Epithelial cell of prostate (primary cell): ENCODE results near the gene STX4.
A peak's percentile ranks its signal among the peaks of the same experiment; 100 is the strongest.

Experiments
- DNase-seq: peaks from one replicate; pipeline ENCODE4 v3.0.0-alpha.2; 2011; ENCODE audit warnings: low read depth, low spot score
- H3K27ac ChIP-seq: fragments of 450-650 bp; 2 replicates; pipeline ENCODE4 v1.5.1; 2017; ENCODE audit warnings: mild to moderate bottlenecking

The STX4 gene

GRCh38 chr16:31032736-31033708 lies at the start of gene STX4:
Gene STX4 (plus strand): TSS chr16:31033558. CDS start chr16:31033806, 248 bp downstream.
- DNase-seq, result peak; percentile 70
- H3K27ac ChIP-seq, result peak within 1 kb of the TSS; percentile 72

GRCh38 chr16:30983898-30984610 lies 49.3 kb upstream of the STX4 start:
- H3K27ac ChIP-seq, result no peak overlapping the region
- no peak for DNase-seq

DNA sequence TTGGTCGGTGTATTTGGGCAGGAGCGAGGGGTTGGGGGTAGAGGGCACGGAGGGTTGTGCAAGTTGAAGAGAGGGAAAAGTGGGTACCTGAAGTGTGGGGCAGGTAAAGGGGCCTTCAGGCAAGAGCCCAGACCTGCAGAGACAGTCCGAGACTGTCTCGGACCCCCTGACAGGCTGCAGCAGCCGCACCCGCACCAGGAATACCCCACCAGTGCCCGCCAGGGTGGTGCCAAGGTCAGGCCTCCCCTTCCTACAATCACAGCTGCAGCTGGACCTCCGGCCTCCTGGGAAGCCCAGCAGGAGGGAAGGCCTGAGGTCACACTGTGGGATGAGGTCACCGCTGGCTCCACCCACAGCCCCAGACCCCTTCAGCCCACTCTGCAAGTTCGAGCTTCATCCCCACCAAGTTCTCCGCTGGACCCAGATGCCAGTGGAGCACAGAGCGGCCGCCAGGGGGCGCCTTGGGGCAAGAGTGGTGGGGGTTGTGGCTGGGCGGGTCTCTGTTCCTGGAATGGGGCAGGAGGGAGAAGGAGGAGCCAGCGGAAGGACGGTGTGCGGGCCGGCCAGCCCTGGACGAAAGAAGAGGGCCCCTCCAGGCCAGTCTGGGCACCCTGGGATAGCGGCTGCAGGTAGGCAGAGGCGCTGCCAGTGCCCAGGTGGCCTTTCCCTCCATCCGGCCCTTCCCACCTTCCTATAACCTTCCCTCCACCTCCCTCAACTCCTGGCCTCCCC lies 48.5 kb upstream of the STX4 start, which contains the start of gene HSD3B7:
TSS of gene HSD3B7 (plus strand) at position 539 of the 732 bp plus-strand sequence. CDS start 452 bp downstream, outside the sequence.
- H3K27ac ChIP-seq, result no peak within 1 kb of the TSS
- DNase-seq, result no peak

DNA sequence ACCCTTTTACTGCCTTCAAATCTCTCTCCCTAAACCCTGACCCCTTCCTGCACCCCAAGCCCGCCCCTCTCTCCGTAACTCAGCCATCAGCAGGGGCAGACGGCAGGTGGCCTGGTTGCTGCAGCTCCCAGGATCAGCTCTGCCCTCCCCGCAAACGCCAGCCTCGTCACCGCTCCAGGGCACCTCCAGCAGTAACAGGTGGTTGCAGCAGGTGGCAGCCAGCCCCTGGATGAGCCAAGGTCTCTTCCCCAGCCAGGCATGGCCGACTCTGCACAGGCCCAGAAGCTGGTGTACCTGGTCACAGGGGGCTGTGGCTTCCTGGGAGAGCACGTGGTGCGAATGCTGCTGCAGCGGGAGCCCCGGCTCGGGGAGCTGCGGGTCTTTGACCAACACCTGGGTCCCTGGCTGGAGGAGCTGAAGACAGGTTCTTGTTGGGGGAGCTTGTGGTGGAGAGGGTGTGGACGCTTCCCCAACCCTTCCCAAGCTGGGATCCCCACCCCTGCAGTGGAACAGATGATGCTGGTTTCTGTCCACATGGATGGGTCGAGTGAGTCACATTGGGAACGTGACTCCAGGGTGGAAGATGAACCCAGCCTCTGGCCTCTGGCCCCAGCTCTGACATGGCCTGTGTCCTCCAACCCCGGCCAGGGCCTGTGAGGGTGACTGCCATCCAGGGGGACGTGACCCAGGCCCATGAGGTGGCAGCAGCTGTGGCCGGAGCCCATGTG lies 47.8 kb upstream of the STX4 start:
- no peak for DNase-seq
- no peak overlapping the region for H3K27ac ChIP-seq

- no peak overlapping the region for H3K27ac ChIP-seq
- DNase-seq, result no peak
These were observed 47.0 kb upstream of the STX4 start for GRCh38 chr16:30986129-30986991.

DNA sequence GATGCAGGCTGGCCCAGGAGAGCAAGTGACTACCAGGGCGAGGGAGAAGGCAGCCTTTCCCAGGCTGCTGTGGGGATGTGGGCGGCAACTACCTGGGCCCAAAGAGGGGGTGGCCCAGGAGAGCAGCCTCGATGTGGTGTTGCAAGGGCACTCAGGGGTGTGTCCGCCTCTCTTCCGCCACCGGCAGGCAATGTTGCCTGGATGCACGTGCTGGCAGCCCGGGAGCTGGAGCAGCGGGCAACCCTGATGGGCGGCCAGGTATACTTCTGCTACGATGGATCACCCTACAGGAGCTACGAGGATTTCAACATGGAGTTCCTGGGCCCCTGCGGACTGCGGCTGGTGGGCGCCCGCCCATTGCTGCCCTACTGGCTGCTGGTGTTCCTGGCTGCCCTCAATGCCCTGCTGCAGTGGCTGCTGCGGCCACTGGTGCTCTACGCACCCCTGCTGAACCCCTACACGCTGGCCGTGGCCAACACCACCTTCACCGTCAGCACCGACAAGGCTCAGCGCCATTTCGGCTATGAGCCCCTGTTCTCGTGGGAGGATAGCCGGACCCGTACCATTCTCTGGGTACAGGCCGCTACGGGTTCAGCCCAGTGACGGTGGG lies 45.7 kb upstream of the STX4 start:
- H3K27ac ChIP-seq, result no peak overlapping the region
- no peak for DNase-seq

- H3K27ac ChIP-seq, result no peak overlapping the region
- DNase-seq, result no peak
These were observed 43.8 kb upstream of the STX4 start for GRCh38 chr16:30989469-30990047.

DNA sequence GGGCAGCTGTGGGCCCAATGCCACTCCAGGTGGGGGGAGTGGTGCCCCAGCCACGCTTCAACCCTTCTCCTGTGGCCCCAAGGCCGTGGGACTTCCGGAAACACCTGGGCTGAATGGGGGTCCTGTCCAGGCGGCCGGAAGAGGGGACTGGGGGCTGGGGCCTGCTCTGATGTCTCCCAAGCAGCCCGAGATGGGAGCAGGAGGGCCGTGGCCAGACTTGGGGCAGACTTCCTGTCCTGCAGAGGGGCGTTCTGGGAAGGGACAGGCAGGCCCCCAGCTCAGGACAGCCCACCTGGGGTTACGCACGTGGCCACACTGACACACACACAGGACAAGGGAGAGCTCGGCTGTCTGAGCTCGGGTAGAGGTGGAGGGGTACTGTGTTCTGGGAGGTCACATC lies 43.3 kb upstream of the STX4 start:
- DNase-seq, result no peak
- H3K27ac ChIP-seq, result no peak overlapping the region

GRCh38 chr16:30991052-30991451 lies 42.3 kb upstream of the STX4 start:
- DNase-seq, result no peak
- H3K27ac ChIP-seq, result no peak overlapping the region

- no peak overlapping the region for H3K27ac ChIP-seq
- DNase-seq, result no peak
These were observed 41.0 kb upstream of the STX4 start for GRCh38 chr16:30992276-30992780.

- no peak overlapping the region for H3K27ac ChIP-seq
- DNase-seq, result no peak
These were observed 40.2 kb upstream of the STX4 start for GRCh38 chr16:30992931-30993816.

- H3K27ac ChIP-seq, result peak overlapping the region; percentile 82
- no peak for DNase-seq
These were observed 37.4 kb upstream of the STX4 start for GRCh38 chr16:30995927-30996323.

DNA sequence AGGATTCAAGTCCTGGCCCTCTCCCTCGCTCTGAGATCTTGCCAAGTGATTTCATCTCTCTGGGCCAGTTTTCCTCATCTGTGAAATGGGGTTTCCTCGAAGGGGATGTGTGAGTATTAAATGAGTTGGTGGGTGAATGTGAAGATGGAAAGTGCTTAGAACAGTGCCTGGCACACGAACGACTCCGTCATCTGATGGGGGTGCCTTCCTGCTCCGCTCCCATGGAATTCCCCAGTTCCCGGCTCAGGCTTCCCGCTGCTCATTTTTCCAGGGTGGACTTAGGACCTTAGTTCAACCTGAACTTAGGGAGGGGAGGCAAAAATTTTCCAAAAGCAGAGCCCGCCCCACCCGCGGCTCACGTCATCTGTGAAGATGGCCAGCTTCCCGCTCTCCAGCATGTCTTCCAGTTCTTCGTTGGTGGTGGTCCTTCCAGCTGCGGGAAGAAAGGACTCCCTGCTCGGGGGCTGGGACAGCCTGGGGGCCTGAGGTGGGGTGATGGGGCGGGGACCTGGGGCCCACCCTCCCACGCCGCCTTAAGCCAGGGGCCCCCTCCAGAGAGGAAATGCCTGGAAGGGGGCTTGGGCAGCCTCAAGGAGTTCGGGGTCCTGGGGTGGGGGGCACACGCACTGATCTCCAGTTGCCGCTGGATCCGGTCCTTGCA lies 36.9 kb upstream of the STX4 start:
- no peak for DNase-seq
- H3K27ac ChIP-seq, result peak overlapping the region; percentile 82

DNA sequence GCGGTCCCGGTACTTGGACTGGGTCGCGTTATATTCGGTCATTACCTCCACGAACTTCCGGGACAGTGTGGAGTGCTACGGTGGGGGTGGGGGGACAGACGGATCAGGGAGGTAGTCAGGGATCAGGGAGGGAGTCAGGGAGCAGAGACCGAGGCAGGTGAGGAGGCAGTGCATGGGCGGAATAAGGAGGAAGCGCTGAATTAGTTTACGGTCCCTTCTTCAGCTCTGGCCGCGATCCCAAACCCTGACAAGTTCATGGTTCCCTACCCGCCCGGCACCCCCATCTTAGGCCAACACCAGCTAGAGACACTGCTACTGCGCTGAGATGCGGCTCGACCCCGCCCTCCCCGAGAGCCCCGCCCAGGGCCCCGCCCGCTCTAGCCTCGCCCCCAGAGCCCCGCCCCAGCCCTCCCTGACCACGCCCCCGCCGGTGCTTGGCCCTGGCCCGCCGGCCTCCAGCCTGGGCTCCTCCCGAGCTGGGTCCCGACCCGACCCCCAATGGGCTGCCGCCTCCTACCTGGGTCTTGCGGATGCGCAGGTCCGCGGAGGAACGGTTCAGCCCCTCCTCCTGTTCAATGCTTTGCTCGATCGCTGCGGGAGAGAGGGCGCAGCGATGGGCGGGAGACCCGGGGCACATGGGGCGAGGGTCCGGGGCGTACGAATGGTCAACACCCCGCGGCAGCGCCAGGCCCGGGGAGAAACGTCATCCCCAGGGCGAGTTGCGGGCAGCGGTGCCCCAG lies 36.2 kb upstream of the STX4 start:
- DNase-seq, result no peak
- peak overlapping the region; percentile 82 for H3K27ac ChIP-seq

GRCh38 chr16:30997725-30998711 lies 35.3 kb upstream of the STX4 start:
- DNase-seq, result no peak
- H3K27ac ChIP-seq, result peak overlapping the region; percentile 82
